Mucosa of rectum (tissue), 2 donors: ENCODE results near the gene LRIT1.

Source experiments
- H3K27ac ChIP-seq, 2 donors: one replicate each; pipeline ENCODE4 v1.7.0; 2013; ENCODE audit warnings: inconsistent platforms in 2 of 2, low read depth in 2 of 2, low read length in 2 of 2
- H3K27me3 ChIP-seq, 2 donors: one replicate each; pipeline ENCODE4 v1.7.0; 2013; ENCODE audit warnings: low read length in 2 of 2; ENCODE audit not compliant: control insufficient read depth in 2 of 2, insufficient read depth in 2 of 2
- H3K36me3 ChIP-seq, 2 donors: one replicate each; pipeline ENCODE4 v1.7.0; 2013; ENCODE audit warnings: low read length in 2 of 2; ENCODE audit not compliant: control insufficient read depth in 2 of 2, insufficient read depth in 2 of 2
- H3K4me1 ChIP-seq, 2 donors: one replicate each; pipeline ENCODE4 v1.7.0; 2013; ENCODE audit warnings: low read length in 2 of 2, mild to moderate bottlenecking in 1 of 2; ENCODE audit not compliant: control insufficient read depth in 2 of 2, insufficient read depth in 2 of 2
- H3K4me3 ChIP-seq, 2 donors: one replicate each; pipeline ENCODE4 v1.7.0; 2013; ENCODE audit warnings: low read length in 2 of 2
- H3K9ac ChIP-seq, 2 donors: one replicate each; pipeline ENCODE4 v1.7.0; 2013; ENCODE audit warnings: low read length in 2 of 2, low read depth in 1 of 2, mild to moderate bottlenecking in 1 of 2
- H3K9me3 ChIP-seq, 2 donors: one replicate each; pipeline ENCODE4 v1.7.0; 2013; ENCODE audit warnings: low read length in 2 of 2; ENCODE audit not compliant: control insufficient read depth in 2 of 2
- donor health status: healthy.
- donor health status: Normal muscosa, but diverticular disease.

The LRIT1 gene

GRCh38 chr10:84254552-84255478, 13.5 kb upstream of the LRIT1 start:
- Histone ChIP-seq H3K4me1 (peaks cover 0 to 2% of the 10 kb centered on the region in 2 donors), H3K9me3 (no peaks in the 10 kb centered on the region), H3K36me3 (no peaks in the 10 kb centered on the region), H3K9ac (no peak overlapping the region), H3K27me3 (no peaks in the 10 kb centered on the region), H3K4me3 (no peak overlapping the region), H3K27ac (no peak overlapping the region)

- Histone ChIP-seq H3K9ac (no peak overlapping the region), H3K36me3 (no peaks in the 10 kb centered on the region), H3K27me3 (no peaks in the 10 kb centered on the region), H3K9me3 (no peaks in the 10 kb centered on the region), H3K4me3 (no peak overlapping the region), H3K4me1 (no peaks in the 10 kb centered on the region), H3K27ac (no peak overlapping the region)
Observed at GRCh38 chr10:84248794-84249193, 7.4 kb upstream of the LRIT1 start.

- no peaks in the 10 kb centered on the region for H3K9me3 ChIP-seq
- H3K27me3 ChIP-seq = no peaks in the 10 kb centered on the region
- no peak overlapping the region for H3K4me3 ChIP-seq
- no peaks in the 10 kb centered on the region for H3K4me1 ChIP-seq
- no peaks in the 10 kb centered on the region for H3K36me3 ChIP-seq
- H3K9ac ChIP-seq = no peak overlapping the region
- no peak overlapping the region for H3K27ac ChIP-seq
Observed at GRCh38 chr10:84247496-84247895, 6.2 kb upstream of the LRIT1 start.

- no peaks in the 10 kb centered on the region for H3K36me3 ChIP-seq
- H3K9ac ChIP-seq = no peak within 1 kb of the TSS
- H3K27ac ChIP-seq = no peak within 1 kb of the TSS
- H3K27me3 ChIP-seq = no peaks in the 10 kb centered on the region
- no peaks in the 10 kb centered on the region for H3K4me1 ChIP-seq
- no peaks in the 10 kb centered on the region for H3K9me3 ChIP-seq
- H3K4me3 ChIP-seq = no peak within 1 kb of the TSS
Observed at GRCh38 chr10:84244651-84245270, 3.4 kb upstream of the LRIT1 start, which contains the start of gene RGR. Gene RGR (plus strand): TSS chr10:84245053. CDS start chr10:84245091, 38 bp downstream.

GRCh38 chr10:84243759-84244158, 2.4 kb upstream of the LRIT1 start:
- Histone ChIP-seq H3K27ac (no peak overlapping the region), H3K9me3 (no peaks in the 10 kb centered on the region)

GRCh38 chr10:84238909-84239308, 2.4 kb downstream of the LRIT1 start:
- Histone ChIP-seq H3K9ac (no peak overlapping the region), H3K9me3 (no peaks in the 10 kb centered on the region), H3K4me3 (no peak overlapping the region), H3K4me1 (no peaks in the 10 kb centered on the region), H3K36me3 (no peaks in the 10 kb centered on the region), H3K27ac (no peak overlapping the region), H3K27me3 (no peaks in the 10 kb centered on the region)

More at GRCh38 chr10:84243759-84244158, 2.4 kb upstream of the LRIT1 start:
- Histone ChIP-seq H3K27me3 (no peaks in the 10 kb centered on the region), H3K4me3 (no peak overlapping the region), H3K4me1 (no peaks in the 10 kb centered on the region), H3K9ac (no peak overlapping the region), H3K36me3 (no peaks in the 10 kb centered on the region)

GRCh38 chr10:84237199-84238051, 3.9 kb downstream of the LRIT1 start:
- Histone ChIP-seq H3K9me3 (no peaks in the 10 kb centered on the region), H3K4me1 (no peaks in the 10 kb centered on the region), H3K4me3 (no peak overlapping the region), H3K27ac (no peak overlapping the region), H3K27me3 (no peaks in the 10 kb centered on the region), H3K9ac (no peak overlapping the region), H3K36me3 (no peaks in the 10 kb centered on the region)

GRCh38 chr10:84236807-84237198, 4.5 kb downstream of the LRIT1 start:
- Histone ChIP-seq H3K4me3 (no peak overlapping the region), H3K27ac (no peak overlapping the region), H3K27me3 (peaks cover 0 to 3% of the 10 kb centered on the region in 2 donors), H3K9me3 (no peaks in the 10 kb centered on the region), H3K36me3 (no peaks in the 10 kb centered on the region), H3K4me1 (no peaks in the 10 kb centered on the region), H3K9ac (no peak overlapping the region)

GRCh38 chr10:84235096-84235495, 6.2 kb downstream of the LRIT1 start:
- Histone ChIP-seq H3K9me3 (no peaks in the 10 kb centered on the region), H3K27me3 (peaks cover 0 to 3% of the 10 kb centered on the region in 2 donors), H3K36me3 (no peaks in the 10 kb centered on the region), H3K4me1 (no peaks in the 10 kb centered on the region), H3K27ac (no peak overlapping the region), H3K9ac (no peak overlapping the region), H3K4me3 (no peak overlapping the region)
